Upper lobe of left lung (tissue), 6 donors: Measurements from ENCODE around the gene CATSPERZ. TPM values are rescaled to one million over a fixed set of nuclear protein-coding genes. Genes with fewer than 3 reads are reported as not detected.

Source experiments
- ATAC-seq, 2 donors: fragments of 200-7000 bp; cut with Tn5 transposase; one replicate each; pipeline ENCODE4 v1.9.1; 2022; ENCODE audit warnings: mild to moderate bottlenecking in 2 of 2, moderate library complexity in 2 of 2; ENCODE audit not compliant: low FRiP score in 2 of 2
- DNase-seq, 2 donors: peaks; one replicate each; pipeline ENCODE4 v3.0.0-alpha.2; 2019 to 2020
- H3K27ac ChIP-seq, 4 donors: fragments of 200-600 bp; sonication (generic); one replicate each; pipeline ENCODE4 v1.5.1; 2016 to 2019
- H3K27me3 ChIP-seq, 4 donors: fragments of 200-600 bp; sonication (generic); one replicate each; pipeline ENCODE4 v1.5.1; 2017 to 2019
- H3K36me3 ChIP-seq, 4 donors: fragments of 200-600 bp; sonication (generic); one replicate each; pipeline ENCODE4 v1.5.1; 2016 to 2019
- H3K4me1 ChIP-seq, 4 donors: fragments of 200-600 bp; sonication (generic); one replicate each; pipeline ENCODE4 v1.5.1; 2018 to 2019
- H3K4me3 ChIP-seq, 4 donors: fragments of 200-600 bp; sonication (generic); one replicate each; pipeline ENCODE4 v1.5.1; 2017 to 2019; ENCODE audit warnings: mild to moderate bottlenecking in 2 of 4, moderate library complexity in 1 of 4
- H3K9me3 ChIP-seq, 4 donors: fragments of 200-600 bp; sonication (generic); one replicate each; pipeline ENCODE4 v1.5.1; 2018 to 2019
- EP300 ChIP-seq, 4 donors: sonication (generic); formaldehyde crosslinking; IDR thresholded peaks; one replicate each; pipeline ENCODE4 v1.5.1; 2017; ENCODE audit warnings: antibody characterized with exemption in 4 of 4, control low read depth in 2 of 4
- POLR2A ChIP-seq, 4 donors: fragments of 450-650 bp; IDR thresholded peaks; one replicate each; pipeline ENCODE4 v1.5.1; 2016 to 2017; ENCODE audit warnings: antibody characterized with exemption in 4 of 4, mild to moderate bottlenecking in 2 of 4
- POLR2AphosphoS5 ChIP-seq, 2 donors: sonication (generic); formaldehyde crosslinking; IDR thresholded peaks; one replicate each; pipeline ENCODE4 v1.5.1; 2017; ENCODE audit warnings: antibody characterized with exemption in 2 of 2
- WGBS, 2 donors: methylation state at CpG; one replicate each; pipeline ENCODE4 v1.1.5; 2017 to 2018; 5-methylcytosine and 5-hydroxymethylcytosine counted together
- total RNA-seq, 6 donors: library from RNA; depleted of rRNA in 4 of 6; stranded (reverse); fragments of >200 nt in 4 of 6; gene quantifications; one replicate each; pipeline versions ENCODE4 v1.1.0 to v1.2.1, GENCODE V29; 2016 to 2021
- TF ChIP-seq, protein P1 (sequence below), 6 experiments: fragments of 450-650 bp in 4 of 6; fragments of 200-600 bp in 2 of 6; sonication (generic) in 2 of 6; IDR thresholded peaks; one replicate each; pipeline ENCODE4 v1.5.1; 2016 to 2019; ENCODE audit warnings: antibody characterized with exemption in 6 of 6
- donor health status: DM: no; HTN: no; CAD: no; lungs with moderate emphysema.
- donor health status: DM: no; HTN: yes; CAD: no; lungs with severe emphysema.

CATSPERZ gene
- total RNA-seq, 6 donors from 2014 or later = 0.51 to 62.9 (median 2.5) TPM; not detected in 2

DNA sequence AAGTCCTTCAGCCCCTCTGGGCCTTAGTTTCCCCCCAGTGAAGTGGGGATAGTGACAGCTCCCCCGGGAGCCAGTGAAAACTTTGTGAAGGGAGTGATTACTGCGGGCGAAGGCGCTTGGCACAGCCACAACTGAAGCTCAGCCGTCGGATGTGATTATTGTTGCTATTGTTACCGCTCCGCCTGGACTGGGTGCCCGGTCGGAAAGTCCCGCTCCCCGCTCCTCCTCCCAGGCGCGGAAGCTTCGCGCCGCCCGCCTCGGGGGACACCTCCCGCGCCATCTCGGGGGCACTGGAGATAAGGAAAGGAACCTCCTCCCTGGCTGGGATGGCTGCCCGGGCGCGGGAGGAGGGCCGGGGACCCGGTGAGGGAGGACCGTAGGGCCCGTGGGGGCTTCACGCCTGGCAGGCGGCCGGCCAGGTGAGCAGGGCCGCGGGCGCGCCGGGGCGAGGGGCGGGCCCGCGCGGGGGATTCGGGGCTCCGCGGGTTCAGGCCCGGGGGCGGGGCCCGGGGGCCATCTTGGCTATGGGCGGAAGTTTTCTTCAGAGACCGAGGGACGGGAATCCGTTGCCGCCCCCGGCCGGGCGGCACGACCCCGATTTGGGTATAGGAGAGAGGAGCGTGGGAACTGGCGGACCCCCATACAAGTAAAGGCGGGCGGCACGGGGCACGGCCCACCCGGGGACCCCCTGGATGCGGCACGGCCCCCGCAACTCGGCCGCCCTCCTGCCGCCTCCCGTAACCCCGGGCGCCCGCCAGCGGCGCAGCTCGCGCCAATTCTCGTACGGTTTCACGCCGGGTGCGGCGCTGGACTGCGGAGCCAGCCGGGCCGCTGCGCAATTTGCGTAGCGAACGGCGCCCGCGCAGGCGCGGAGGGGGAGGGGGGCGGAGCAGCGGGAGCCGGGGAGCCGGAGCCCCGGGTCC is 14.9 kb upstream of the CATSPERZ start, which contains the start of gene GPR137:
Gene GPR137, plus strand, starts transcription at position 887 of the 923 bp plus-strand sequence. CDS start 677 bp downstream, outside the sequence.
- 0% methylated on average over 7 to 22 of the region's 102 CpGs for WGBS, 2 donors
- Histone ChIP-seq H3K36me3 (peaks cover 0 to 10% (median 8%) of the 10 kb centered on the region in 4 donors), H3K4me1 (peaks cover 16 to 30% (median 24%) of the 10 kb centered on the region in 4 donors), H3K27ac (peak within 1 kb of the TSS; percentile 93 to 99 (median 96)), H3K4me3 (peak within 1 kb of the TSS; percentile 59 to 94 (median 86)), H3K9me3 (no peaks in the 10 kb centered on the region), H3K27me3 (no peaks in the 10 kb centered on the region)
- ATAC-seq (peak; percentile 81 to 92), DNase-seq (peak; percentile 89 to 99)
- TF ChIP-seq POLR2A (IDR thresholded peaks at IDR 0.05) = peak in 1 of 4 donors; percentile 70
- peak; percentile 3 to 29 for TF ChIP-seq POLR2AphosphoS5 (IDR thresholded peaks at IDR 0.05)
- no peak for TF ChIP-seq EP300 (IDR thresholded peaks at IDR 0.05)
- TF ChIP-seq, protein P1, sequence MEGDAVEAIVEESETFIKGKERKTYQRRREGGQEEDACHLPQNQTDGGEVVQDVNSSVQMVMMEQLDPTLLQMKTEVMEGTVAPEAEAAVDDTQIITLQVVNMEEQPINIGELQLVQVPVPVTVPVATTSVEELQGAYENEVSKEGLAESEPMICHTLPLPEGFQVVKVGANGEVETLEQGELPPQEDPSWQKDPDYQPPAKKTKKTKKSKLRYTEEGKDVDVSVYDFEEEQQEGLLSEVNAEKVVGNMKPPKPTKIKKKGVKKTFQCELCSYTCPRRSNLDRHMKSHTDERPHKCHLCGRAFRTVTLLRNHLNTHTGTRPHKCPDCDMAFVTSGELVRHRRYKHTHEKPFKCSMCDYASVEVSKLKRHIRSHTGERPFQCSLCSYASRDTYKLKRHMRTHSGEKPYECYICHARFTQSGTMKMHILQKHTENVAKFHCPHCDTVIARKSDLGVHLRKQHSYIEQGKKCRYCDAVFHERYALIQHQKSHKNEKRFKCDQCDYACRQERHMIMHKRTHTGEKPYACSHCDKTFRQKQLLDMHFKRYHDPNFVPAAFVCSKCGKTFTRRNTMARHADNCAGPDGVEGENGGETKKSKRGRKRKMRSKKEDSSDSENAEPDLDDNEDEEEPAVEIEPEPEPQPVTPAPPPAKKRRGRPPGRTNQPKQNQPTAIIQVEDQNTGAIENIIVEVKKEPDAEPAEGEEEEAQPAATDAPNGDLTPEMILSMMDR (IDR thresholded peaks at IDR 0.05) = peak in 3 of 6 experiments; percentile 9 to 35 (median 24)

DNA sequence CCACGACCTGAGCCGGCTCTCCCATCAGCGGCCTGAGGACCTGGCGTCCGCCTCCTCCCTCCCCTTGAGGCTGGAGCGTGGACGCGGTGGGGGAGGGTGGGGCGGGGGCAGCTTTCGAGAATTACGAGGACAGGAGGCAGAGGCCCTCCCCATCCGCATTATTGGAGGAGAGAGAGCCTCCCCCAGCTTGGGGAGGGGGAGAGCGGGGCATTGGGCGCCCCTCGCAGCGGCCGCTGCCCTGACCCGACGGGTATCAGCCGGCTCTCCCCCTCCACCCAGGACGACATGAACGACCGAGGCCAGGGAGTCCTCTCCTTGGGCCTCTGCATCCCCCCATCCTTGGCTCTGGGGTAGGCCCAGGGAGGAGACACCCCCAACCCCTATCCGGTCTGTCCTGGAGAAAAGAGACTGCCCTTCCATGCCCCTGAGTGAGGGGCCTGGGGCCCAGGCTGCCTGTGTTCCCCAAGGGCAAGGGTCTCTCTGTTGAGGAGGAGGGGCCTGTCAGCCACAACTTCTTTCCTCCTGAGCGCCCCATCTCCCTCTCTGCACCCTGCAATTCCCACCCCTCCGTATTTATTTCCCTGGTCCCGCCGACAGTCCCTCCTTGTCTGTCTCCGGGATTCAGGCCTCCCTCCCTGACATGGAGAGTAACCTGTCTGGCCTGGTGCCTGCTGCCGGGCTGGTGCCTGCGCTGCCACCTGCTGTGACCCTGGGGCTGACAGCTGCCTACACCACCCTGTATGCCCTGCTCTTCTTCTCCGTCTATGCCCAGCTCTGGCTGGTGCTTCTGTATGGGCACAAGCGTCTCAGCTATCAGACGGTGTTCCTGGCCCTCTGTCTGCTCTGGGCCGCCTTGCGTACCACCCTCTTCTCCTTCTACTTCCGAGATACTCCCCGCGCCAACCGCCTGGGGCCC is 14.0 kb upstream of the CATSPERZ start:
- peaks cover 18 to 34% (median 27%) of the 10 kb centered on the region in 4 donors for H3K4me1 ChIP-seq
- peaks cover 0 to 10% (median 8%) of the 10 kb centered on the region in 4 donors for H3K36me3 ChIP-seq
- no peaks in the 10 kb centered on the region for H3K9me3 ChIP-seq
- ATAC-seq (no peak), DNase-seq (peak in 1 of 2 donors; percentile 46)
- peaks cover 0 to 5% (median 3%) of the 10 kb centered on the region in 4 donors for H3K27me3 ChIP-seq
- H3K27ac ChIP-seq = peak overlapping the region; percentile 93 to 99 (median 96)
- TF ChIP-seq, protein P1 (IDR thresholded peaks at IDR 0.05) = no peak
- TF ChIP-seq EP300 (IDR thresholded peaks at IDR 0.05) = no peak
- no peak for TF ChIP-seq POLR2AphosphoS5 (IDR thresholded peaks at IDR 0.05)
- TF ChIP-seq POLR2A (IDR thresholded peaks at IDR 0.05) = no peak
- 34 to 51% methylated on average over 21 to 32 of the region's 40 CpGs for WGBS, 2 donors
- H3K4me3 ChIP-seq = peak overlapping the region; percentile 59 to 94 (median 86)

DNA sequence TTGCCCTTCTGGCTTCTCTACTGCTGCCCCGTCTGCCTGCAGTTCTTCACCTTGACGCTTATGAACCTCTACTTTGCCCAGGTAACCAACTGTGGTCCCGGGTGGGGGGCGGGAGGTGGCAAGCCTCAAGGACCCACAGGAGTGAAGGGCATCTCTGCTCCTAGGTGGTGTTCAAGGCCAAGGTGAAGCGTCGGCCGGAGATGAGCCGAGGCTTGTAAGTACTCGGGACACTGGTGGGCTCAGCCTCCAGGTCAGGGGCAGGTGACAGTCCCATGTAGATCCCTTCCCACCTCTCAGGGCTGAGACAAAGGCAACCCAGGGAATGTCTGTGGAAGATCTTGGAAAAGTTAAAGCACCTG is 13.4 kb upstream of the CATSPERZ start:
- Histone ChIP-seq H3K4me3 (no peak overlapping the region), H3K27me3 (peaks cover 0 to 12% (median 10%) of the 10 kb centered on the region in 4 donors), H3K27ac (no peak overlapping the region), H3K9me3 (no peaks in the 10 kb centered on the region), H3K4me1 (peaks cover 24 to 40% (median 32%) of the 10 kb centered on the region in 4 donors), H3K36me3 (peaks cover 0 to 7% (median 6%) of the 10 kb centered on the region in 4 donors)
- DNase-seq = no peak
- ATAC-seq = no peak
- 87 to 94% methylated on average over 8 to 9 of the region's 9 CpGs for WGBS, 2 donors
- TF ChIP-seq POLR2A (IDR thresholded peaks at IDR 0.05) (no peak), POLR2AphosphoS5 (IDR thresholded peaks at IDR 0.05) (no peak), EP300 (IDR thresholded peaks at IDR 0.05) (no peak)
- TF ChIP-seq, protein P1 (IDR thresholded peaks at IDR 0.05) = no peak

DNA sequence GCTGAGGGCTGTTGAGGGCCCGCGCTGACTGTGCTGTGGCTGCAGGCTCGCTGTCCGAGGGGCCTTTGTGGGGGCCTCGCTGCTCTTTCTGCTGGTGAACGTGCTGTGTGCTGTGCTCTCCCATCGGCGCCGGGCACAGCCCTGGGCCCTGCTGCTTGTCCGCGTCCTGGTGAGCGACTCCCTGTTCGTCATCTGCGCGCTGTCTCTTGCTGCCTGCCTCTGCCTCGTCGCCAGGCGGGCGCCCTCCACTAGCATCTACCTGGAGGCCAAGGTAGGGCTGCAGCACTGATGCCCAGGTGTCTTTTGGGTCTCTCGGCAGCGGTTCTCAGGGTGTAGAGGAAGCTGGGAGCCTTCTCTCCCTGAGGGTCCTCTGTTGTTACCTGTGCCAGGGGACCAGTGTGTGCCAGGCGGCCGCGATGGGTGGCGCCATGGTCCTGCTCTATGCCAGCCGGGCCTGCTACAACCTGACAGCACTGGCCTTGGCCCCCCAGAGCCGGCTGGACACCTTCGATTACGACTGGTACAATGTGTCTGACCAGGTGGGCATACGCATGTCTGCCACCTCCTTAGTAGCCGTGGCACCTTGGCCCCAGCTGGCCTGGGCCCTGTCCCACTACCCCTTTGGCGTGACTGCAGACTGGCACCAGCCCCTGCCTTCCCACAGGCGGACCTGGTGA is 12.3 kb upstream of the CATSPERZ start:
- WGBS, 2 donors = 96 to 98% methylated on average over 16 to 28 of the region's 33 CpGs
- Histone ChIP-seq H3K9me3 (no peaks in the 10 kb centered on the region), H3K36me3 (no peaks in the 10 kb centered on the region), H3K4me3 (no peak overlapping the region), H3K27me3 (peaks cover 0 to 22% (median 18%) of the 10 kb centered on the region in 4 donors), H3K4me1 (peaks cover 33 to 49% (median 40%) of the 10 kb centered on the region in 4 donors), H3K27ac (no peak overlapping the region)
- ATAC-seq (no peak), DNase-seq (peak in 1 of 2 donors; percentile 78)
- TF ChIP-seq, protein P1 (IDR thresholded peaks at IDR 0.05) = no peak
- TF ChIP-seq POLR2A (IDR thresholded peaks at IDR 0.05) (no peak), POLR2AphosphoS5 (IDR thresholded peaks at IDR 0.05) (no peak), EP300 (IDR thresholded peaks at IDR 0.05) (no peak)
